Esophagus muscularis mucosa (tissue), 4 donors: ENCODE data around the gene FLRT1.

Source experiments
- CTCF ChIP-seq, 3 experiments: fragments of 200-600 bp in 2 of 3; fragments of 450-650 bp in 1 of 3; sonication (generic) in 2 of 3; IDR thresholded peaks; one replicate each; pipeline ENCODE4 v1.5.1; 2017 to 2019; ENCODE audit warnings: antibody characterized with exemption in 3 of 3, mild to moderate bottlenecking in 2 of 3, moderate library complexity in 1 of 3
- EP300 ChIP-seq: sonication (generic); formaldehyde crosslinking; IDR thresholded peaks from one replicate; pipeline ENCODE4 v1.6.1; 2017; ENCODE audit warnings: antibody characterized with exemption
- POLR2A ChIP-seq: fragments of 450-650 bp; IDR thresholded peaks from one replicate; pipeline ENCODE4 v1.6.1; 2017; ENCODE audit warnings: antibody characterized with exemption, moderate library complexity, mild to moderate bottlenecking, low read depth
- POLR2AphosphoS5 ChIP-seq, 2 donors: sonication (generic); formaldehyde crosslinking; IDR thresholded peaks; one replicate each; pipeline ENCODE4 v1.6.1; 2017; ENCODE audit warnings: antibody characterized with exemption in 2 of 2

GRCh38 chr11:64038500-64038899 is 2.8 kb downstream of the FLRT1 start:
- TF ChIP-seq CTCF (IDR thresholded peaks at IDR 0.05) (no peak), POLR2A (no peak), POLR2AphosphoS5 (IDR thresholded peaks at IDR 0.05) (no peak), EP300 (no peak)
